ENCODE results near the gene EEFSEC.

- TF ChIP-seq CTCF (IDR thresholded peaks at IDR 0.05), result no peak
- TF ChIP-seq ZFX (IDR thresholded peaks at IDR 0.05; ENCODE audit: borderline replicate concordance), result no peak
These were observed 62.0 kb downstream of the EEFSEC start for GRCh38 chr3:128215290-128215689.
